OCI-LY1 (cell line): ENCODE results near the gene GLYATL3.

Source experiments
- H2AFZ ChIP-seq: fragments of 200-600 bp; sonication (generic), shearing (Covaris generic); 2 replicates; pipeline ENCODE4 v1.6.0; 2014; ENCODE audit warnings: antibody characterized with exemption, mild to moderate bottlenecking, low read length
- H3F3A ChIP-seq: fragments of 200-600 bp; sonication (generic), shearing (Covaris generic); 2 replicates; pipeline ENCODE4 v1.6.0; 2014; ENCODE audit warnings: mild to moderate bottlenecking, antibody characterized with exemption, low read length, moderate library complexity; ENCODE audit not compliant: insufficient read depth
- H3K27ac ChIP-seq: fragments of 200-600 bp; sonication (generic); 2 replicates; pipeline ENCODE4 v1.5.1; 2014; ENCODE audit warnings: low read length, mixed run types, mild to moderate bottlenecking, low read depth; ENCODE audit not compliant: poor library complexity, severe bottlenecking
- H3K27me3 ChIP-seq: fragments of 200-600 bp; sonication (generic); 2 replicates; pipeline ENCODE4 v1.6.0; 2014; ENCODE audit warnings: antibody characterized with exemption, mild to moderate bottlenecking, low read length, moderate library complexity; ENCODE audit not compliant: insufficient read depth
- H3K36me3 ChIP-seq: fragments of 200-600 bp; sonication (generic); 2 replicates; pipeline ENCODE4 v1.6.1; 2014; ENCODE audit warnings: mild to moderate bottlenecking, antibody characterized with exemption, low read length, moderate library complexity, mixed read lengths; ENCODE audit not compliant: insufficient read depth
- H3K4me1 ChIP-seq: fragments of 200-600 bp; sonication (generic); 2 replicates; pipeline ENCODE4 v1.5.1; 2014; ENCODE audit warnings: mild to moderate bottlenecking, low read length, moderate library complexity; ENCODE audit not compliant: insufficient read depth, severe bottlenecking
- H3K4me2 ChIP-seq: fragments of 200-600 bp; sonication (generic), shearing (Covaris generic); 2 replicates; pipeline ENCODE4 v1.6.1; 2014; ENCODE audit warnings: low read length
- H3K4me3 ChIP-seq: fragments of 200-600 bp; sonication (generic); 2 replicates; pipeline ENCODE4 v1.5.1; 2014; ENCODE audit warnings: low read length, low read depth, mild to moderate bottlenecking, mixed read lengths; ENCODE audit not compliant: poor library complexity, severe bottlenecking
- H3K79me2 ChIP-seq: fragments of 200-600 bp; shearing (Covaris generic); 2 replicates; pipeline ENCODE4 v1.6.1; 2016; ENCODE audit warnings: mixed run types, low read length, mixed read lengths; ENCODE audit not compliant: insufficient read depth
- H3K9ac ChIP-seq: fragments of 200-600 bp; sonication (generic), shearing (Covaris generic); 2 replicates; pipeline ENCODE4 v1.6.1; 2014; ENCODE audit warnings: mild to moderate bottlenecking, low read length, mixed read lengths
- H3K9me2 ChIP-seq: fragments of 200-600 bp; sonication (generic), shearing (Covaris generic); 2 replicates; pipeline ENCODE4 v1.6.1; 2014; ENCODE audit warnings: low read depth, mild to moderate bottlenecking, low read length, mixed read lengths
- H3K9me3 ChIP-seq: fragments of 200-600 bp; shearing (Covaris generic); 2 replicates; pipeline ENCODE4 v1.6.1; 2014; ENCODE audit warnings: low read length, mixed read lengths
- H4K20me1 ChIP-seq: fragments of 200-600 bp; sonication (generic), shearing (Covaris generic); 2 replicates; pipeline ENCODE4 v1.6.0; 2016; ENCODE audit warnings: mild to moderate bottlenecking, low read length; ENCODE audit not compliant: insufficient read depth
- EZH2 ChIP-seq: fragments of 200-600 bp; sonication (generic), shearing (Covaris generic); IDR thresholded peaks from 2 replicates; pipeline ENCODE4 v1.8.0; 2017; ENCODE audit warnings: borderline replicate concordance, mixed run types, mild to moderate bottlenecking, antibody characterized with exemption, low read length, moderate library complexity, mixed read lengths
- TF ChIP-seq, protein P1 (sequence below): fragments of 200-600 bp; sonication (generic), shearing (Covaris generic); IDR thresholded peaks from 2 replicates; pipeline ENCODE4 v1.5.1; 2017; ENCODE audit warnings: mild to moderate bottlenecking, antibody characterized with exemption, low read length, moderate library complexity, mixed read lengths

The GLYATL3 gene

GRCh38 chr6:49462927-49463611, 36.7 kb upstream of the GLYATL3 start, which contains the start of the genes CENPQ and MMUT:
TSS of gene CENPQ (plus strand) at chr6:49463370. CDS start at chr6:49470177, 6,807 bp downstream.
TSS of gene MMUT (minus strand) at chr6:49463253. CDS start at chr6:49459466, 3,787 bp downstream.
- Histone ChIP-seq H2AFZ (0 out of 2 replicates have a peak within 1 kb of the TSS, but pooled peaks have one; percentile 10), H3F3A (no peaks in the 10 kb centered on the region), H3K36me3 (0 out of 2 replicates have a peak, but pooled peaks cover 5% of the 10 kb centered on the region), H3K27ac (peak within 1 kb of the TSS; percentile 11), H3K9ac (peak within 1 kb of the TSS; percentile 77), H3K9me2 (no peaks in the 10 kb centered on the region), H4K20me1 (no peaks in the 10 kb centered on the region), H3K79me2 (peaks cover 57% of the 10 kb centered on the region), H3K4me1 (peaks cover 39% of the 10 kb centered on the region), H3K9me3 (no peaks in the 10 kb centered on the region), H3K27me3 (no peaks in the 10 kb centered on the region), H3K4me2 (peak within 1 kb of the TSS; percentile 85), H3K4me3 (peak within 1 kb of the TSS; percentile 89)
- TF ChIP-seq EZH2 = no peak
- TF ChIP-seq, protein P1, sequence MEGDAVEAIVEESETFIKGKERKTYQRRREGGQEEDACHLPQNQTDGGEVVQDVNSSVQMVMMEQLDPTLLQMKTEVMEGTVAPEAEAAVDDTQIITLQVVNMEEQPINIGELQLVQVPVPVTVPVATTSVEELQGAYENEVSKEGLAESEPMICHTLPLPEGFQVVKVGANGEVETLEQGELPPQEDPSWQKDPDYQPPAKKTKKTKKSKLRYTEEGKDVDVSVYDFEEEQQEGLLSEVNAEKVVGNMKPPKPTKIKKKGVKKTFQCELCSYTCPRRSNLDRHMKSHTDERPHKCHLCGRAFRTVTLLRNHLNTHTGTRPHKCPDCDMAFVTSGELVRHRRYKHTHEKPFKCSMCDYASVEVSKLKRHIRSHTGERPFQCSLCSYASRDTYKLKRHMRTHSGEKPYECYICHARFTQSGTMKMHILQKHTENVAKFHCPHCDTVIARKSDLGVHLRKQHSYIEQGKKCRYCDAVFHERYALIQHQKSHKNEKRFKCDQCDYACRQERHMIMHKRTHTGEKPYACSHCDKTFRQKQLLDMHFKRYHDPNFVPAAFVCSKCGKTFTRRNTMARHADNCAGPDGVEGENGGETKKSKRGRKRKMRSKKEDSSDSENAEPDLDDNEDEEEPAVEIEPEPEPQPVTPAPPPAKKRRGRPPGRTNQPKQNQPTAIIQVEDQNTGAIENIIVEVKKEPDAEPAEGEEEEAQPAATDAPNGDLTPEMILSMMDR = no peak

DNA sequence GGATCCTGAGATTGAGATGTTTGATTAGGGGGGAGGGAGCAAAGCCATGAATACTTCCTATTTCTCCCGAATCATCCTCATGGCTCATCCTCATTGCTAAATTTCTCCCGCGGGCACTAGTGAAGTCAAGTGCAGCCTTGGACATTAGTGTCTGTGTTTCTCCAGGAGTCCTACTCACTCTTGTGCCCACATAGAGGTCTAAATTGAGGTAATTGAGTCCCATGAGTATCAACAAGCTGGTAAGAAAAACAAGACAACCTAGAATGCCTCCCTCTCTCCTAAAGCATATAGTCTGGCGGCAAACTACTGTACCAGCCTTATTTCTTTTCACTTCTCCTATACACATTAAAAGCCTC, 36.1 kb upstream of the GLYATL3 start:
- Histone ChIP-seq H3K9ac (peak overlapping the region; percentile 77), H4K20me1 (no peaks in the 10 kb centered on the region), H3F3A (no peaks in the 10 kb centered on the region), H3K4me1 (peaks cover 39% of the 10 kb centered on the region), H2AFZ (0 out of 2 replicates have a peak overlapping the region, but pooled peaks have one; percentile 10), H3K4me2 (peak overlapping the region; percentile 85), H3K79me2 (peaks cover 61% of the 10 kb centered on the region), H3K27ac (peak overlapping the region; percentile 11), H3K9me2 (no peaks in the 10 kb centered on the region), H3K9me3 (no peaks in the 10 kb centered on the region), H3K27me3 (no peaks in the 10 kb centered on the region), H3K4me3 (peak overlapping the region; percentile 89), H3K36me3 (0 out of 2 replicates have a peak, but pooled peaks cover 5% of the 10 kb centered on the region)
- TF ChIP-seq, protein P1 = no peak
- TF ChIP-seq EZH2 = no peak

- Histone ChIP-seq H3K9me3 (no peaks in the 10 kb centered on the region), H3K9ac (no peak overlapping the region; the same call in 1 of the 2 replicates), H4K20me1 (no peaks in the 10 kb centered on the region), H3K27me3 (no peaks in the 10 kb centered on the region), H3K36me3 (0 out of 2 replicates have a peak, but pooled peaks cover 5% of the 10 kb centered on the region), H3K4me3 (peak overlapping the region; percentile 89), H3K27ac (no peak overlapping the region), H3K4me2 (peak overlapping the region; percentile 85), H3K79me2 (peaks cover 72% of the 10 kb centered on the region), H3K9me2 (no peaks in the 10 kb centered on the region), H3F3A (no peaks in the 10 kb centered on the region), H2AFZ (no peak overlapping the region), H3K4me1 (peaks cover 39% of the 10 kb centered on the region)
- TF ChIP-seq EZH2 = no peak
- TF ChIP-seq, protein P1 = no peak
Observed at GRCh38 chr6:49464691-49465090, 35.0 kb upstream of the GLYATL3 start.
